Endothelial cell of umbilical vein (primary cell): ENCODE measurements around the gene EXOC6.

ENCODE experiments used
- EZH2 ChIP-seq: IDR thresholded peaks from 2 replicates; pipeline ENCODE4 v1.6.1; 2012; ENCODE audit warnings: borderline replicate concordance, low read depth, mild to moderate bottlenecking, moderate library complexity, low read length, inconsistent platforms; ENCODE audit not compliant: severe bottlenecking
- FOS ChIP-seq: IDR thresholded peaks from 2 replicates; pipeline ENCODE4 v1.6.1; 2011; ENCODE audit warnings: mild to moderate bottlenecking, low read length, moderate library complexity, borderline replicate concordance; ENCODE audit not compliant: insufficient read depth
- JUN ChIP-seq: IDR thresholded peaks from 2 replicates; pipeline ENCODE4 v1.6.1; 2011; ENCODE audit warnings: borderline replicate concordance, low read depth; ENCODE audit not compliant: insufficient read length, insufficient read depth
- POLR2A ChIP-seq: IDR thresholded peaks from 2 replicates; pipeline ENCODE4 v1.6.1; 2012; ENCODE audit warnings: low read depth, mild to moderate bottlenecking, control low read depth, low read length
- POLR2AphosphoS5 ChIP-seq: IDR thresholded peaks from 2 replicates; pipeline ENCODE4 v1.6.1; 2012; ENCODE audit warnings: low read depth, mild to moderate bottlenecking, control low read depth, low read length, moderate library complexity; ENCODE audit not compliant: insufficient read depth
- TF ChIP-seq, protein P1 (sequence below): IDR thresholded peaks from 2 replicates; pipeline ENCODE4 v1.6.1; 2011; ENCODE audit not compliant: insufficient read depth, insufficient read length
- TF ChIP-seq, protein P2 (sequence below), 2 donors: IDR thresholded peaks; 1 replicate in 1 of 2; 2 replicates in 1 of 2; pipeline ENCODE4 v1.5.1; 2011; ENCODE audit warnings: low read length in 2 of 2, mild to moderate bottlenecking in 2 of 2, moderate library complexity in 2 of 2, control low read depth in 1 of 2, inconsistent platforms in 1 of 2, low read depth in 1 of 2; ENCODE audit not compliant: insufficient read depth in 1 of 2; ENCODE audit errors: extremely low read depth in 1 of 2

GRCh38 chr10:93103953-93104352 is 255.6 kb downstream of the EXOC6 start:
- TF ChIP-seq POLR2A (no peak), EZH2 (no peak), FOS (no peak), POLR2AphosphoS5 (no peak), JUN (no peak)
- TF ChIP-seq, protein P1, sequence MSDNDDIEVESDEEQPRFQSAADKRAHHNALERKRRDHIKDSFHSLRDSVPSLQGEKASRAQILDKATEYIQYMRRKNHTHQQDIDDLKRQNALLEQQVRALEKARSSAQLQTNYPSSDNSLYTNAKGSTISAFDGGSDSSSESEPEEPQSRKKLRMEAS = no peak
- TF ChIP-seq, protein P2, sequence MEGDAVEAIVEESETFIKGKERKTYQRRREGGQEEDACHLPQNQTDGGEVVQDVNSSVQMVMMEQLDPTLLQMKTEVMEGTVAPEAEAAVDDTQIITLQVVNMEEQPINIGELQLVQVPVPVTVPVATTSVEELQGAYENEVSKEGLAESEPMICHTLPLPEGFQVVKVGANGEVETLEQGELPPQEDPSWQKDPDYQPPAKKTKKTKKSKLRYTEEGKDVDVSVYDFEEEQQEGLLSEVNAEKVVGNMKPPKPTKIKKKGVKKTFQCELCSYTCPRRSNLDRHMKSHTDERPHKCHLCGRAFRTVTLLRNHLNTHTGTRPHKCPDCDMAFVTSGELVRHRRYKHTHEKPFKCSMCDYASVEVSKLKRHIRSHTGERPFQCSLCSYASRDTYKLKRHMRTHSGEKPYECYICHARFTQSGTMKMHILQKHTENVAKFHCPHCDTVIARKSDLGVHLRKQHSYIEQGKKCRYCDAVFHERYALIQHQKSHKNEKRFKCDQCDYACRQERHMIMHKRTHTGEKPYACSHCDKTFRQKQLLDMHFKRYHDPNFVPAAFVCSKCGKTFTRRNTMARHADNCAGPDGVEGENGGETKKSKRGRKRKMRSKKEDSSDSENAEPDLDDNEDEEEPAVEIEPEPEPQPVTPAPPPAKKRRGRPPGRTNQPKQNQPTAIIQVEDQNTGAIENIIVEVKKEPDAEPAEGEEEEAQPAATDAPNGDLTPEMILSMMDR (IDR thresholded peaks at IDR 0.05; ENCODE audit: extremely low read depth in 1 of 2, insufficient read depth in 1 of 2, low read depth in 1 of 2, low read length in 2 of 2) = no peak
